Myocyte (in vitro differentiated cells): ENCODE data around the gene CLIP1. TPM values are rescaled to one million over a fixed set of nuclear protein-coding genes. Genes with fewer than 3 reads are reported as not detected.
"Not testable (repeated sequence)": the region's sequence is repeated elsewhere in the genome, so short reads cannot be mapped to it uniquely, and the experiment has no call there.

Source experiments
- DNase-seq: peaks from one replicate; pipeline ENCODE4 v3.0.0-alpha.2; 2012; ENCODE audit warnings: low read depth
- total RNA-seq: library from RNA; depleted of rRNA; stranded (reverse); fragments of >200 nt; gene quantifications from 2 replicates; pipeline ENCODE4 v1.2.3, GENCODE V29; 2014

CLIP1 gene
- total RNA-seq, 1 donor from 2014 or later = 51.2 TPM

- not testable (repeated sequence) for DNase-seq
Measured at GRCh38 chr12:122357536-122357935, 64.9 kb downstream of the CLIP1 start.

- not testable (repeated sequence) for DNase-seq
Measured at GRCh38 chr12:122356991-122357390, 65.5 kb downstream of the CLIP1 start.

DNA sequence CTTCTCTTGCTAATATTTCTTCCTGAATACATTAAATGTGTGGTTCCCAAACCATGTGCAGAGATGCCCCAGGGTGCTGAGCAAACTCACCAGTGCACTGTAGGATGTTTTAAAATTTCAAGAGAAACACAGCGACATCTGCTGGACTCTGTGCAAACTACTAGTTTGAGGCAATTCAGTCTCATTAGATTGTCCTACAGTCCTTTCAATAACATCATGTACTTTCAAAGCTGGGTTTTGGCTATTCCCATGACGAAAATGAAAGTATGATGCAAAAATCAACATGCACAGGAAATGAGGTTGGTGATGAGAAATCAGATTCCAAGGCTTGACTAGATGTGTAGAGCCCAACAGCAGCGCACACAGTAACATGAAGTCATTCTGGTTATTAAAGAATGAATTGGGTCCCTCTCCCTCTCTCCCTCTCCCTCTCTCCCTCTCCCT is 66.3 kb downstream of the CLIP1 start:
- peak; percentile 74 for DNase-seq

- peak; percentile 70 for DNase-seq
Measured at GRCh38 chr12:122355706-122356105, 66.8 kb downstream of the CLIP1 start.

DNA sequence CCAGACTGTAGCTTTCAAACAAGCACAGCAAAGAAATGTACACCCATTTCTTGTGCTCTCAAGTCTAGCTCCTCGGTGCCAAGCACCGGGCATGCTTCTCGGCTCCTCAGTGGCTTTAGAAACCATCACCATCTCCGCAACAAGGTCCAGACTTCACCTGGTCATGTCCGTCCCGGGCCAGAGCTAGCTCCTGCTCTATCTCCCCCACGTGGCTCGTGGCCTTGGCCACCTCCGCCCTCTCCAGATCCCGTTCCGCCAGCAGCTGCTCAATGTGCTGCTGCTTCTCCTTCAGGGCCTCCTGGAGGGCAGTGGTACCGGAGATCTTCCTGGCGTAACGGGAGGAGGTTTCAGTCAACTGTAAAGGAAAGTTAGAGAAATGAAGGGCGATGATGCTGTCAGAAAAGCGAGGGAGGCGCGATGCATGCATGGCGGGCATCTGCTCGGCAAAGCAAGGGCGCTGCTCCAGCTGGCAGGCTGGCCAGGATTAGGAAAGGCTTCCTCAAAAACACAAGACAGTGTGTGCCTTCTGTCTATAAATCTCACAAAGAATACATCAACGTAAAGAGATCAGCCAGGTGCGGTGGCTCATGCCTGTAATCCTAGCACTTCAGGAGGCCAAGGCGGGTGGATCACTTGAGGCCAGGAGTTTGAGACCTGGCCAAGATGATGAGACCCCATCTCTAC is 67.4 kb downstream of the CLIP1 start:
- DNase-seq = no peak

- DNase-seq = no peak
Measured at GRCh38 chr12:122352394-122352793, 70.1 kb downstream of the CLIP1 start.

GRCh38 chr12:122350141-122350848 is 72.2 kb downstream of the CLIP1 start:
- DNase-seq = peak; percentile 76

DNA sequence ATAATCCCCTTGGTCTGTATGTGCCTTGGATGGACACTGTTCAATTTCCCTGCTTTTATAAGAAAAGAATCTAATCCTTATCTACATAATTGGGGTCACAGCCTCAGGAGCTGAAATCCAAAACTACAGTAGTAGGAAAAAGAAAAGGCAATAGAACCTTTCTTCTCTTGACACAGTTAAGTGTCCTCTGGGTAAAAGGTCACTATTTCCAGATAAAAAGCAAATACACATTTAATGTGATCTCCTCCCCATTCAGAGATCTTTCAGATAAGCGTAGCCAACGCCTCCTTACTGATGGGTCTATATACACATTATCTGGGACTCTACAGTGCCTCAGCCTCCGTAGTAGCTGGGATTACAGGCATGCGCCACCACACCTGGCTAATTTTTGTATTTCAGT is 73.4 kb downstream of the CLIP1 start:
- DNase-seq = no peak

GRCh38 chr12:122348505-122348904 is 74.0 kb downstream of the CLIP1 start:
- DNase-seq = no peak

GRCh38 chr12:122346054-122346453 is 76.4 kb downstream of the CLIP1 start:
- no peak for DNase-seq

DNA sequence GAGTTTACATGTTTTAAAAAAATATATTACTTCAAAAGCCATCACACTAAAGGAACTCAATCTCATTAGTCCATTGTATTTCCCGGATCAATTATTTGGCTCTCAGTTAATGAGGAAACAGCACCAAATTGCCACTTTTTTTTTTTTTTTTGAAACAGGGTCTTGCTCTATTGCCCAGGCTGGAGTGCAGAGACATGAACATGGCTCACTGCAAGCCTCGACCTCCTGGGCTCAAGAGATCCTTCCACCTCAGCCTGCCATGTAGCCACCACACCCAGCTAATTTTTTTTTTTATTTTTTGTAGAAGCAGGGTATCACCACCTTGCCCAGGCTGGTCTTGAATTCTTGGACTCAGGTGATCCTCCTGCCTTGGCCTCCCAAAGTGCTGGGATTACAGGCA is 77.4 kb downstream of the CLIP1 start:
- no peak for DNase-seq

DNA sequence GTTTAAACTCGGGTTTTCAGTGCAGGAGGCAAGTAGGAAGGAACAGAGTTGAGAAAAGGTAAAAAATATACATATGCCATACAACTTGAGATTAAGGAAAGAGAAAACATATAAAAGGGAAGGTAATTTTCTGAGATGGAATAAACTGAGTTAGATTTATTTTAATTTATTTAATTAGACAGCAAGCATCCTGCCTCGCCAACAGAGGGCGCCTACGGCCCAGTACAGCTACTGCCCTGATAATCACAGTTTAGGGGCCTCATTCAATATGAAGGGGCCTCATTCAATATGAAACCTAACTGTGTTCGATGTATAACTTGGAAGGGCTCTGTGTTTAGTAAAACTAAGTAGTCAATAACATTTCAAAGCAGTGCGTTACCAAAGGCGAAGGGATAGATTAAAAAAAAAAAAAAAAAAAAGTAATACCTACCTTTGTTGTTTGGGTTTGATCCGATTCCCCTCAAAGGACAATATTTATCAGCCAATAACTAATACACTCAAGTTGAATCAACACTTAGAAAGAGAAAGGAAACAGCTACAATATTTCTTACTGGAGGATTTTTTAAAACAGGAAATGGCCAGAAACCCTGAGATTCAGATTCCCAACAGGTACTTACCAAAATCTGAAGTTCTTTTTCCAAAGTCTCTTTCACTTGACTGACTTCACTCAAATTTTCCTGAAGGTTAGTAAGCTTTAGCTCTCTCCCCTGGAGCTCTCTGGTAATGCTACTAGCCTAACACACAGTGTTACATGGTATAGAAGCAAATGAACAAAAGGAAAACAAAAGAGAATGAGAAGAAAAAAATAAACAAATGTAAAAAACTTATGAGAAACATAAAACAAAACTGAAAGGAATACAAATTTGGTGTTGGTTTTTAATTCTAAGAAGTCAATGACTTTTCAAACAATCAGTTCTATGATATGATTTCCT is 86.2 kb downstream of the CLIP1 start:
- no peak for DNase-seq

GRCh38 chr12:122333142-122334087 is 89.1 kb downstream of the CLIP1 start:
- DNase-seq = no peak

GRCh38 chr12:122327494-122328385 is 94.7 kb downstream of the CLIP1 start:
- DNase-seq = no peak

DNA sequence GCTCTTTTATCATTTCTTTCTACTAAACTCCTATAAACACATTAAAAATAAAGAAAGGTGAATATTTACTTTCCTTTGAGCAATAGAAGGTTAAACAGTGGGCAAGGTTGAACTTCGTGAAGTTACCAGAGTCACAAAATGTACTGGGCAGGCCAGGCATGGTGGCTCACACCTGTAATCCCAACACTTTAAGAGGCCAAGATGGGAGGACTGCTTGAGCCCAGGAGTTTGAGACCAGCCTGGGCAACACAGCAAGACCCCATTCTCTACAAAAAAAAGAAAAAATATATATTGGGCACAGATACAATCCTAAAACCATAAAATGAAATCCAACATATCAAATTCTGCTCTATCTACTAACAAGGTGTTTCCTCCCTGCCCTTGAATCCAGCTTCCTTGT is 95.5 kb downstream of the CLIP1 start:
- no peak for DNase-seq

DNA sequence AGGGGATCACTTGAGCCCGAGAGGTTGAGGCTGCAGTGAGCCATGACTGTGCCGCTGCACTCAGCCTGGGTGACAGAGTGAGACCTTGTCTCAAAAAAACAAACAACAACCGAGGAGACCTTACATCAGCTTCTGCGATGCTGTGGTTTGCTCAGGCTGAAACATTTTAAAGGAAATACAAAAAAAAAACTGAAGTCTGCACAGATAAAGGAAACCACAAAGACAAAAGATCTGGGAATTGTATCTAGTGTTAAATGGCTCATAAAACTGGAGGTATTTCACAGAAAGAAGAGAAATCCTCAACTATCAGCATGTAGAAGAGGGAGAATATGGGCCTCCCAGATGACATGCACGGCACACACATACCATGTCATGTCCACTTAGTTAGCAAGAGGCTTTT is 95.9 kb downstream of the CLIP1 start:
- no peak for DNase-seq

- DNase-seq = no peak
Measured at GRCh38 chr12:122323311-122324019, 99.0 kb downstream of the CLIP1 start.

GRCh38 chr12:122322501-122322900 is 100.0 kb downstream of the CLIP1 start:
- DNase-seq = no peak
